Hepatocyte (in vitro differentiated cells): ENCODE data around the gene DSCAM.
"Not testable (repeated sequence)": the region's sequence is repeated elsewhere in the genome, so short reads cannot be mapped to it uniquely, and the experiment has no call there.

Experiments used
- EZH2 ChIP-seq: fragments of 200-600 bp; sonication (generic); IDR thresholded peaks from 2 replicates; pipeline ENCODE4 v1.6.1; 2016; ENCODE audit warnings: antibody characterized with exemption, mild to moderate bottlenecking, borderline replicate concordance
- TF ChIP-seq, protein P1 (sequence below): fragments of 200-600 bp; sonication (generic); IDR thresholded peaks from 2 replicates; pipeline ENCODE4 v1.5.1; 2016; ENCODE audit warnings: antibody characterized with exemption, mild to moderate bottlenecking; ENCODE audit not compliant: poor library complexity

- TF ChIP-seq, protein P1, sequence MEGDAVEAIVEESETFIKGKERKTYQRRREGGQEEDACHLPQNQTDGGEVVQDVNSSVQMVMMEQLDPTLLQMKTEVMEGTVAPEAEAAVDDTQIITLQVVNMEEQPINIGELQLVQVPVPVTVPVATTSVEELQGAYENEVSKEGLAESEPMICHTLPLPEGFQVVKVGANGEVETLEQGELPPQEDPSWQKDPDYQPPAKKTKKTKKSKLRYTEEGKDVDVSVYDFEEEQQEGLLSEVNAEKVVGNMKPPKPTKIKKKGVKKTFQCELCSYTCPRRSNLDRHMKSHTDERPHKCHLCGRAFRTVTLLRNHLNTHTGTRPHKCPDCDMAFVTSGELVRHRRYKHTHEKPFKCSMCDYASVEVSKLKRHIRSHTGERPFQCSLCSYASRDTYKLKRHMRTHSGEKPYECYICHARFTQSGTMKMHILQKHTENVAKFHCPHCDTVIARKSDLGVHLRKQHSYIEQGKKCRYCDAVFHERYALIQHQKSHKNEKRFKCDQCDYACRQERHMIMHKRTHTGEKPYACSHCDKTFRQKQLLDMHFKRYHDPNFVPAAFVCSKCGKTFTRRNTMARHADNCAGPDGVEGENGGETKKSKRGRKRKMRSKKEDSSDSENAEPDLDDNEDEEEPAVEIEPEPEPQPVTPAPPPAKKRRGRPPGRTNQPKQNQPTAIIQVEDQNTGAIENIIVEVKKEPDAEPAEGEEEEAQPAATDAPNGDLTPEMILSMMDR: not testable (repeated sequence)
- TF ChIP-seq EZH2: not testable (repeated sequence)
Measured at GRCh38 chr21:40320718-40321117, 526.2 kb downstream of the DSCAM start.
